ENCODE results near the gene CD99. TPM values are rescaled to one million over a fixed set of nuclear protein-coding genes. Genes with fewer than 3 reads are reported as not detected.
A peak's percentile ranks its signal among the peaks of the same experiment; 100 is the strongest.

Gene CD99
- total and polyA plus RNA-seq, 9 of the 15 experiments (the other 6 are each of a cell fraction or from before 2014, with no cell fraction given), result 5.0 to 55.3 (median 34.5) TPM

GRCh38 chrX:2672084-2672483, 19.0 kb upstream of the CD99 start:
- intact Hi-C loops (cut with micrococcal nuclease) (no loop called here), in situ Hi-C loops (cut with MboI) (no loop called here)
- BruUV-seq (replicated peaks), result no TSS peak
- TF ChIP-seq RAD51 (IDR thresholded peaks at IDR 0.05; ENCODE audit: borderline replicate concordance, low read depth), result 0 out of 2 replicates have a peak, but pooled peaks have one; percentile 29
- no peak for TF ChIP-seq ZNF655 (CRISPR knock-in tag; IDR thresholded peaks at IDR 0.05)
- no peak for TF ChIP-seq SAFB2 (IDR thresholded peaks at IDR 0.05; ENCODE audit: borderline replicate concordance, low read depth, low read length, severe bottlenecking)
- peak; percentile 35; the same call in 1 of the 2 replicates for TF ChIP-seq BHLHE40 (IDR thresholded peaks at IDR 0.05; ENCODE audit: low read length)
- TF ChIP-seq USF1 (CRISPR knock-in tag; IDR thresholded peaks at IDR 0.05), result peak; percentile 70
- TF ChIP-seq ZNF639 (CRISPR knock-in tag; conservative IDR thresholded peaks at IDR 0.05 in 1 of 2, IDR thresholded peaks at IDR 0.05 in 1 of 2), result no peak
- TF ChIP-seq PHF20 (IDR thresholded peaks at IDR 0.05; ENCODE audit: partially characterized antibody), result no peak
- TF ChIP-seq USF2 (CRISPR knock-in tag; IDR thresholded peaks at IDR 0.05), result peak; percentile 71
- TF ChIP-seq ADNP (tag; IDR thresholded peaks at IDR 0.05), result no peak
- no peak for TF ChIP-seq PTBP1 (IDR thresholded peaks at IDR 0.05; ENCODE audit: low read depth, low read length)
- ChIA-PET CTCF (ENCODE audit: low intra/inter-chr PET ratio) (no interaction called here), POLR2A (no interaction called here)
- WGBS (ENCODE audit: insufficient coverage, low coverage, missing lambda C conversion rate), result 15% methylated on average over 6 of the region's 6 CpGs
- Histone ChIP-seq H3K9ac (ENCODE audit: insufficient read depth in 1 of 2, low read depth in 2 of 2, low read length in 2 of 2) (no peak overlapping the region), H2AFZ (ENCODE audit: low read depth, low read length) (no peak overlapping the region), H3K4me2 (ENCODE audit: insufficient read depth, low read length) (no peak overlapping the region), H3K4me3 (no peak overlapping the region), H3K79me2 (ENCODE audit: control insufficient read depth, insufficient read depth, low read length) (no peaks in the 10 kb centered on the region), H3K9me1 (ENCODE audit: control insufficient read depth, insufficient read depth, low read length) (no peaks in the 10 kb centered on the region), H3K27me3 (ENCODE audit: control insufficient read depth in 2 of 2, insufficient read depth in 2 of 2, low read length in 2 of 2) (no peaks in the 10 kb centered on the region), H3K27ac (ENCODE audit: extremely low read depth, low read depth, low read length) (no peak overlapping the region), H3K9me3 (replicated peaks; ENCODE audit: control insufficient read depth, insufficient read depth, low read depth, low read length) (no peaks in the 10 kb centered on the region), H3K4me1 (replicated peaks in 1 of 2; ENCODE audit: control insufficient read depth in 2 of 2, insufficient read depth in 2 of 2, low read length in 2 of 2) (no peaks in the 10 kb centered on the region; a peak in 1 of 5 replicates), H3K36me3 (ENCODE audit: control insufficient read depth, insufficient read depth, low read length) (no peaks in the 10 kb centered on the region), H4K20me1 (replicated peaks; ENCODE audit: control insufficient read depth, insufficient read depth, low read length) (no peaks in the 10 kb centered on the region)
- ATAC-seq (peak; percentile 54; the same call in 2 of the 3 replicates), DNase-seq (ENCODE audit: extremely low read depth in 1 of 4, low spot score in 3 of 4) (peak in 1 of 4 experiments; percentile 17), FAIRE-seq (no peak)
